Left ventricle myocardium superior (tissue), 1 donor: ENCODE data around the gene DAB2. TPM values are rescaled to one million over a fixed set of nuclear protein-coding genes. Genes with fewer than 3 reads are reported as not detected.

Source experiments
- ATAC-seq: fragments of 200-7000 bp; cut with Tn5 transposase; one replicate; pipeline ENCODE4 v1.9.1; 2020; ENCODE audit warnings: mild to moderate bottlenecking, moderate library complexity
- DNase-seq: peaks from one replicate; pipeline ENCODE4 v3.0.0-alpha.2; 2020
- intact Hi-C: fragments of 100-400 bp; cut with micrococcal nuclease; formaldehyde crosslinking; loops from one replicate; pipeline ENCODE4 v1.11.0; 2022
- total RNA-seq: library from RNA; stranded (reverse); fragmentation: NEBNext Ultra II Directional; extraction: Animal tissue kit (Norgen Biotek cat#: 25700); gene quantifications from one replicate; pipeline ENCODE4 v1.2.1, GENCODE V29; 2021
- donor health status: DM: no; HTN: yes; CAD: no; lungs with severe emphysema.

Gene DAB2
- total RNA-seq, 1 donor from 2014 or later, result 32.4 TPM

DNA sequence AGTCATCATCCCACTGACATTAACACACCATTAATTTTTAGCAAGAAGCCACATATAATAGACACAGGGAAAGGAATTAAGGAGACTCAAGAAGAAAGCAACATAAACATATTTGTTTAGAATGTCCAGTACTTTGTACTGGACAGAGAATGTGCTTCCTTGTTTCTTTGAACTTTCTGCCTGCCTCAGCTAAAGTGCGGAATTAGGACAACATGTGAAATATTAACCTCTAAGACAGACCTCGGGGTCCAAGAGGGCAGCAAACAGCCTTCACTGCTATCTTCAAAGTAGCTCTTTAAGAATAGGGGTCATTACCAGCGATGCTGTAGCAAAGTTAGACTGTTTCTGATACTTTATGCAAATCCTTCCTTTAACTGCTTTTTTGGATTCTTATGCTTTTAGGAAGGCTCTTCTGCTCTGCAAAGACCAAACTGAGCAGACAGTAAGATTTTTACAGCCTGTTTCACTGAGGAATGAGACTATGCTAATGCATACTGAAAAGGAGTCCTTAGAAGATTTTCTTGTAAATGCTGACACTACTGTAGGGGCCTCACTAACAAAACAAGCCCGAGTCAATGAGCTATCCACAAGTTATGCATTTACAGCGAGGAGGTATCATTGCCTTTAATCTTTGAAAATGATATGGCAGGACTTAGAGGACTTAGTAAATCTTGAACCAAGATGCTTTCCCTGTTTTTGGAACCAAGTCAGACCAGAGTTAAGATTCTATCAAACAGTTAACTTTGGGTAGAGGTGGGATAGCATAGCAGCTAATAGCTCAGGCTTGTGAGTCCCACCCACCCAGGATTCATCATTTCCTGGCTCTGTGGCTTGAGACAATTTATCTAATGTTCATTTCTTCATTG is 23.8 kb downstream of the DAB2 start:
- DNase-seq (no peak), ATAC-seq (no peak)
- intact Hi-C loops, result no loop called here

GRCh38 chr5:39399135-39400036 is 25.4 kb downstream of the DAB2 start:
- intact Hi-C loops, result no loop called here
- ATAC-seq (peak; percentile 95), DNase-seq (no peak)

GRCh38 chr5:39396843-39397242 is 27.9 kb downstream of the DAB2 start:
- DNase-seq (no peak), ATAC-seq (no peak)
- intact Hi-C loops, result no loop called here

GRCh38 chr5:39395521-39395920 is 29.3 kb downstream of the DAB2 start:
- intact Hi-C loops, result no loop called here
- DNase-seq (no peak), ATAC-seq (no peak)

GRCh38 chr5:39394946-39395345 is 29.8 kb downstream of the DAB2 start:
- intact Hi-C loops, result no loop called here
- DNase-seq, result no peak
- no peak for ATAC-seq

DNA sequence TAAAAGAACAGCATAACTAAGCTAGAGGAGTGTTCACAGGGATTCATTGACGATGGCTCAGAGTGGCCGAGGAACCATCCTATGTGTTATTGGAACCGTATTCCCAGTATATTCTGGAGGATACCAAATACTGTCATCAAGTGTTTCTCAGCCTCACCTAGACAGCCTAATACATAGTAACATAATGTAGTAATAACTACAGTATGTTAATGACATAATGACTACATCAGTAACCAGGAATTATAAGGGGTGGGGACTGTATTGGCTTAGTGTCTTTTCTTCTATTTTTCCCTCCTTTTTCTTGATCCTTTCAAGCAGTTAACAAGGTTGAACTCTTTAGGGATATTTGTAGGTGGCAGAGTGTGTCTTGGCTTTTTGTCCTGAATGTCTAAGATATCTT is 33.8 kb downstream of the DAB2 start:
- no peak for DNase-seq
- no peak for ATAC-seq
- intact Hi-C loops, result no loop called here

DNA sequence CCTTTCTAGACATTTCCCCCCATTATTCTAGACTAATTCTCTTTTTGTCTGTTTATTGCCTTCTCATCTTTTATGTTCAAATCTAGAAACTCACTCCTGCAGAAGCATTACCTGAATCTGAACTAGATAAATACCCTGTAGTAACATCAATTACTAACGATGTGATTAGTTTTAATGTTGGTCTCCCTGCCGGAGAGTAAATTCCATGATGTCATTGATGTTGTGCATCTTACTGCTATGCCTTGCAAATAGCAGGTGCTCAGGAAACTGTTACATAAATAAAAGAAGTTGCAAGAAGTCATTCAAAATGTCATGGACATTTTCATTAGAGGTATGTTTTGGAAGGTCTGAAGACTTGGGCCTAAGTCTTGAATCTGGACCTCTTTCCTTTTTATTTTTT is 37.5 kb downstream of the DAB2 start:
- no peak for ATAC-seq
- intact Hi-C loops, result no loop called here
- DNase-seq, result no peak

DNA sequence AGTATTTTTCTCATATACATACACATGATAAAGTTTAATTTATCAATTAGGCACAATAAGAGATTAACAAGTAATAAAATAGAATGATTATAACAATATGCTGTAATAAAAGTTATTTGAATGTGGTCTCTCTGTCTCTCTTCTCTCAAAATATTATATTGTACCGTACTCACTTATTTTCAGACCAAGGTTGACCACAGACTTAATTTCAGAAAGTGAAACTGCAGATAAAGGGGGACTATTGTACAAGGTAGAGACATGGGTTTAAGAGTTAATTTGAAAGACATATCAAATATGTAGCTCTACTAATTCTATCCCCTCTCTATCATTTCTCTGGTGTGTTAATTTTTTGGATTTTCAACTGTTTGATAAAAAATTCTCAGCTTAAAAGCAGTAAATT is 40.5 kb downstream of the DAB2 start:
- intact Hi-C loops, result no loop called here
- ATAC-seq (no peak), DNase-seq (no peak)

DNA sequence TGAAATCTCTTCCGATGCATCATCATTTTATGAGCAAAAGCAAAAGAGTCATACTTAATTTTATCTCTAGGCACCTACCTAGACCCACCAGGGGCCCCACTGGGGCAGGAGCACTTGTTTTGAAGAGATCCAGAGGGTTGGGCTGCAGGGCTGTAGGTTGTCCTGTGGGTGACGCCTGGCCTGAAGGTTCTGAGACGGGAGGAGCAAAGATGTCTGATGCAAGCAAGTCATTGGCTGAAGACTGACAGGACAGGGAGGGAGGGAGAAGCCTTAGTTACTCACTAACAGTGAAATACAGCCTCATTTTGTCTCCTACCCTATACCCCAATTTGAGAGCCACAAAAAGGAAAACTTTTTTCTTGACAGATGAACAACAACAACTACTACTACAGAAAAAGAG is 43.4 kb downstream of the DAB2 start:
- ATAC-seq, result no peak
- intact Hi-C loops, result no loop called here
- DNase-seq, result no peak

GRCh38 chr5:39379693-39380092 is 45.1 kb downstream of the DAB2 start:
- DNase-seq (no peak), ATAC-seq (peak; percentile 58)
- intact Hi-C loops, result no loop called here

DNA sequence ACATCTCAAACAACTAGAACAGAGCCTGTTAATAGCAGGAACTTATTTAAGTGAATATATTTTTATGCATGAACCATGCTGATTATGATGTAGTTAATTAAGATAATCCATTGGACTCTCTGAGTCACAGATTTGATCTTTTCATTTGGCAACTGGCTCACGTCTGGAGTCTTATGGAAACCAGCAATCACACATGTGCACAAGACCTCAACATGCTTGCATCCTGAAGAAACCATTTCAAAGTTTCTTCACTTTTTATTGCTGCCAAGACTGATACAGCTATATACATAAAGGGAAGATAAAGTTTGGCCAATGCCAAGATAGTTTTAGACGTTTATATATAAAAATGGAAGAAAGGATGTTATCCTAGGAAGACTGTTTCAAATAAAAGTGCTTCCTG is 47.2 kb downstream of the DAB2 start:
- DNase-seq, result no peak
- intact Hi-C loops, result loop anchor here (2.0 kb wide), 1 partner anchor 169 kb away; no protein-coding TSS in a partner anchor
- no peak for ATAC-seq

DNA sequence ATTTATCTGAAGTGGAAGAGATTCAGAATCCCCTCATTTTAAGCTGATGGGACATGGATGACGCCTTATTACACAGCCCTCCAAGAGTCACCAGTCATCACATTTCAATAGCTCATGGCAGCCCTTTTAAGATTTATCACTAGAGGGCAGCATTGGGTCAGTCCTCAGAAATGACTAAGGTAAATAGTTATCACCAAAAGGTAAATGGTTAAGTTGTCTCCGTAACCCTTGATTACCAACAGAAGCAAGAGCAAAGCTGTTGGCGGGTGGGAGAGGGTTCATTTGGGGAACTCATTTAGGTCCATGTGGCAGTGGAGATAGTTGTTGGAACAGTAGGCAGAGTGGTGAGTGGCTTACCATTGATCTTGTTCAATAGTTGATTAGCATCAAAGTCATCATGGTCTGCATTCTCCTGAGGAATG is 48.5 kb downstream of the DAB2 start:
- intact Hi-C loops, result loop anchor here (2.0 kb wide), 1 partner anchor 170 kb away; no protein-coding TSS in a partner anchor
- ATAC-seq (peak; percentile 43), DNase-seq (no peak)

- intact Hi-C loops, result no loop called here
- DNase-seq (no peak), ATAC-seq (no peak)
Measured at GRCh38 chr5:39373791-39374190, 51.0 kb downstream of the DAB2 start.

- intact Hi-C loops, result no loop called here
- ATAC-seq (no peak), DNase-seq (no peak)
Measured at GRCh38 chr5:39371367-39371635, 53.5 kb downstream of the DAB2 start.

GRCh38 chr5:39370555-39371366 is 54.0 kb downstream of the DAB2 start:
- intact Hi-C loops, result no loop called here
- no peak for ATAC-seq
- no peak for DNase-seq

DNA sequence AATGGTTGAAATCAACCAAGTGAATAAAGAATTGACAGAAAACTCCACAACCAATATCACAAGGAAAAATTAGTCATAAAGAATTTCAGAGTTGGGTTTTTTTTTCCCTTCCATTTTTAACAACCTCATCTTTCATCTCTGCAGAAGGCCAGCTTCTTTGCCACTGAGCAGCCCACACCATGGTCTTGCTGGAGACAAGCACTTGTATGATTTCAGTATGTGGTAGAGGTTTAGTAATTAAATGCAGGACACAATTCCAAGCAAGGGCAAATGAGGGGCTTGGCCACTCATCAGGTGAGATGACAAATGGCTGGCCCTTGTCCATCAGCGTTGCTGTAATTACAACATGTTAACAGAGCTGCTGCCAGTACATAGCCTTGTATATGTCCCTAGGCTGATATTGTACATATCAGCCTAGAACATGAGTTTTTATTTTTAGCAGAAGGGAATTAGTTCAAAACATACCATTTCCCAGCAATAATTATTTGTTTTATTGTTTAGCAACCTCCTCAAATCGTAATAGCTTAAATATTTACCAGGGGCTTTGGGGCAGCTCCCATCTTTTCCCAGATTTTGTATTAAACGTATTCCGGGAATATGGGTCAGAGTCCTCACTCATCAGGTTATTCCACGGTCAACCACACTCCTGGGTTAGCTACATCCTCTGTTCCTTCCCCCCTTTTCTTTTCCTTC is 55.5 kb downstream of the DAB2 start:
- ATAC-seq (no peak), DNase-seq (no peak)
- intact Hi-C loops, result no loop called here

GRCh38 chr5:39368116-39368515 is 56.7 kb downstream of the DAB2 start:
- intact Hi-C loops, result no loop called here
- ATAC-seq (no peak), DNase-seq (no peak)

DNA sequence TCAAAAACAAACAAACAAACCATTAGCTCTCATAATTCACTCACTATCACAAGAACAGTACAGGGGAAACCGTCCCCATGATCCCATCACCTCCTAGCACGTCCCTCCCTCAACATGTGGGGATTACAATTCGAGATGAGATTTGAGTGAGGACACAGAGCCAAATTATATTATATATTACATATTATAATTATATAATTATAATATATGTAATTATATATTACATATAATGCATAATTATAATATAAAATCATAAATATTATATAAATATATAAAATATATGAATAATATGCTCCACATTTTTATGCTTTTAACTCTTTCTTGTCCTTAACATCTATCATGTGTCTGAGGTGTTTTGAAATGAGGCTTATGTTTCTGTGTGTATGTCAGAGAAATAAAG is 57.1 kb downstream of the DAB2 start:
- intact Hi-C loops, result no loop called here
- ATAC-seq (no peak), DNase-seq (no peak)

DNA sequence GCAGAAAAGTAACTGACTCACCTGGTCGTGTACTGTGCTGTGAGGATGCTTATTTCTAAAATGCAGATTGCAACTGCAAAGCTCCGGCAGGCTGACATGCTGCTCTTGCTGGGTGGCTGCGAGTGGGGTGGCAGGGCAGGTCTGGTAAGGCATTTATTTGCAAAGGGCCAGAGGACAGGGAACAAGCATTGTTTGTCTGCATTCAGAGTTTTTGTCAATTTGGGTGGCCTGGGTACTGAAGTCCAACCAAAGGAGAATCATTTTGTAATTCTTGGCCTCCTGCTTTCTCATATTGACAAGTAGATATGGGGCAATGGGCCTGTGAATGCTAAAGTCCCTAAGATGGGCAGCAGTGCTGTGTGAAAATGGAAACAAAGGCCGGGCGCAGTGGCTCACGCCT is 60.4 kb downstream of the DAB2 start, which contains the start of gene C9:
Gene C9 (minus strand): TSS at position 129 of the 400 bp plus-strand sequence. CDS start 31 bp downstream, at position 98.
- intact Hi-C loops, result no loop called here
- DNase-seq (no peak), ATAC-seq (no peak)
